Peyer's patch (tissue), 4 donors: ENCODE results near the gene FNBP1L. TPM values are rescaled to one million over a fixed set of nuclear protein-coding genes. Genes with fewer than 3 reads are reported as not detected.

Source experiments
- DNase-seq, 3 donors: peaks; one replicate each; pipeline ENCODE4 v3.0.0-alpha.2; 2017 to 2019
- H3K27ac ChIP-seq, 4 donors: fragments of 200-600 bp; sonication (generic); one replicate each; pipeline ENCODE4 v1.5.1; 2016 to 2019
- H3K27me3 ChIP-seq, 2 donors: fragments of 200-600 bp; sonication (generic); one replicate each; pipeline ENCODE4 v1.5.1; 2019
- H3K36me3 ChIP-seq, 3 donors: fragments of 200-600 bp; sonication (generic); one replicate each; pipeline ENCODE4 v1.5.1; 2016 to 2019
- H3K4me1 ChIP-seq, 4 donors: fragments of 200-600 bp; sonication (generic); one replicate each; pipeline ENCODE4 v1.5.1; 2016 to 2019
- H3K4me3 ChIP-seq, 4 donors: fragments of 200-600 bp; sonication (generic); 1 replicate in 3 of 4; 2 replicates in 1 of 4; pipeline ENCODE4 v1.5.1; 2016 to 2019; ENCODE audit warnings: mild to moderate bottlenecking in 1 of 4
- H3K9me3 ChIP-seq, 4 donors: fragments of 200-600 bp; sonication (generic); one replicate each; pipeline ENCODE4 v1.5.1; 2016 to 2019; ENCODE audit warnings: mild to moderate bottlenecking in 1 of 4
- POLR2A ChIP-seq, 2 donors: fragments of 450-650 bp; IDR thresholded peaks; one replicate each; pipeline ENCODE4 v1.5.1; 2017; ENCODE audit warnings: antibody characterized with exemption in 2 of 2, mild to moderate bottlenecking in 2 of 2, moderate library complexity in 2 of 2
- total RNA-seq, 4 donors: library from RNA; depleted of rRNA; stranded (reverse); fragments of >200 nt; gene quantifications; one replicate each; pipeline ENCODE4 v1.1.0, GENCODE V29; 2016
- TF ChIP-seq, protein P1 (sequence below), 6 experiments: fragments of 450-650 bp in 4 of 6; fragments of 200-600 bp in 2 of 6; sonication (generic) in 1 of 6; IDR thresholded peaks; one replicate each; pipeline ENCODE4 v1.5.1; 2017 to 2019; ENCODE audit warnings: antibody characterized with exemption in 6 of 6, mild to moderate bottlenecking in 3 of 6, moderate library complexity in 1 of 6

FNBP1L gene
- total RNA-seq, 4 donors from 2014 or later: 38.8 to 63.7 (median 55.2) TPM

DNA sequence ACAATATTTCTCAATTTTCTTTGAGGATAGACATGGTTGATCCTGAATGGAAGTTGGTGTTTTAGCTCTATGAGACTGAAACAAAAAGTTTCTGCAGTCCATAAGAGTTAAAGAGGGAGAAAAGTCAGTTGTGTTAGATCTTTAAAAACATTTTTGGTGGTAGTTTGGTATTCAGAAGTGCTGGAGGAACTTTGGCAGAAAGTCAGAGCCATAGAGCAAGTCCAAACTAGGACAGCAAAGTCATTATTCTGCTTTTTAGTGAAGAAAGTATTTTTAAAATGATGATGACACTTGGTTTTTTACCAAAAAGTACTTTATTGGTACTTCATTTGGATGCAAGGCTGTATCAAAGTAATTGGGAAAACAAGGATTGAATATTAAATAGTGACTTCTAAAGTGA is 41.8 kb downstream of the FNBP1L start:
- no peak overlapping the region for H3K27ac ChIP-seq
- H3K27me3 ChIP-seq: no peaks in the 10 kb centered on the region
- DNase-seq: no peak
- H3K4me1 ChIP-seq: peaks cover 0 to 3% (median 0%) of the 10 kb centered on the region in 4 donors
- H3K36me3 ChIP-seq: no peaks in the 10 kb centered on the region
- H3K9me3 ChIP-seq: no peaks in the 10 kb centered on the region
- TF ChIP-seq POLR2A (IDR thresholded peaks at IDR 0.05): no peak
- TF ChIP-seq, protein P1, sequence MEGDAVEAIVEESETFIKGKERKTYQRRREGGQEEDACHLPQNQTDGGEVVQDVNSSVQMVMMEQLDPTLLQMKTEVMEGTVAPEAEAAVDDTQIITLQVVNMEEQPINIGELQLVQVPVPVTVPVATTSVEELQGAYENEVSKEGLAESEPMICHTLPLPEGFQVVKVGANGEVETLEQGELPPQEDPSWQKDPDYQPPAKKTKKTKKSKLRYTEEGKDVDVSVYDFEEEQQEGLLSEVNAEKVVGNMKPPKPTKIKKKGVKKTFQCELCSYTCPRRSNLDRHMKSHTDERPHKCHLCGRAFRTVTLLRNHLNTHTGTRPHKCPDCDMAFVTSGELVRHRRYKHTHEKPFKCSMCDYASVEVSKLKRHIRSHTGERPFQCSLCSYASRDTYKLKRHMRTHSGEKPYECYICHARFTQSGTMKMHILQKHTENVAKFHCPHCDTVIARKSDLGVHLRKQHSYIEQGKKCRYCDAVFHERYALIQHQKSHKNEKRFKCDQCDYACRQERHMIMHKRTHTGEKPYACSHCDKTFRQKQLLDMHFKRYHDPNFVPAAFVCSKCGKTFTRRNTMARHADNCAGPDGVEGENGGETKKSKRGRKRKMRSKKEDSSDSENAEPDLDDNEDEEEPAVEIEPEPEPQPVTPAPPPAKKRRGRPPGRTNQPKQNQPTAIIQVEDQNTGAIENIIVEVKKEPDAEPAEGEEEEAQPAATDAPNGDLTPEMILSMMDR (IDR thresholded peaks at IDR 0.05): no peak
- no peak overlapping the region for H3K4me3 ChIP-seq

DNA sequence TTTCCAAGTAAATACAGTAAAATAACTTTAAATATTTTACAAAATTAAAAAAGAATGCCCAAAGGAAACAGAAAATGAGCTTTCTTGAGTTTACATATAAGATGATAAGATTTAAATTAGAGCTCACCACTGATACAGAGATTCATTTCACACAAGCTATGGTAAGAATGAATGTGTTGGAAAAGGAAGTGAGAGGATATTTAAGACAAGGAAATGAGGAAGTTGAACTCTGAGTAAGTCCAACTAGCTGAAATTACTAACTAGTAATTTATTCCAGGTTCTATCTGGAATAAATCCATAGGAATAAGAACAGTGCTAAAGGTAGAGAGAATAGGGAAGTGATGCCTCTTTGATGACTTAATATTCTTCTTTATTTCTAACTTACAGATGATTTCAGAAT is 42.4 kb downstream of the FNBP1L start:
- DNase-seq: no peak

GRCh38 chr1:93495911-93496310 is 48.0 kb downstream of the FNBP1L start:
- no peak for TF ChIP-seq POLR2A (IDR thresholded peaks at IDR 0.05)
- TF ChIP-seq, protein P1 (IDR thresholded peaks at IDR 0.05): no peak
- no peaks in the 10 kb centered on the region for H3K9me3 ChIP-seq
- H3K4me1 ChIP-seq: no peaks in the 10 kb centered on the region
- no peak overlapping the region for H3K27ac ChIP-seq
- no peak overlapping the region for H3K4me3 ChIP-seq
- H3K36me3 ChIP-seq: no peaks in the 10 kb centered on the region
- H3K27me3 ChIP-seq: no peaks in the 10 kb centered on the region
- DNase-seq: no peak

More for the DNA sequence above, 42.4 kb downstream of the FNBP1L start:
- peaks cover 0 to 3% (median 0%) of the 10 kb centered on the region in 4 donors for H3K4me1 ChIP-seq
- H3K36me3 ChIP-seq: no peaks in the 10 kb centered on the region
- no peaks in the 10 kb centered on the region for H3K9me3 ChIP-seq
- TF ChIP-seq, protein P1 (IDR thresholded peaks at IDR 0.05): no peak
- TF ChIP-seq POLR2A (IDR thresholded peaks at IDR 0.05): no peak
- no peak overlapping the region for H3K27ac ChIP-seq
- H3K4me3 ChIP-seq: no peak overlapping the region
- H3K27me3 ChIP-seq: no peaks in the 10 kb centered on the region

DNA sequence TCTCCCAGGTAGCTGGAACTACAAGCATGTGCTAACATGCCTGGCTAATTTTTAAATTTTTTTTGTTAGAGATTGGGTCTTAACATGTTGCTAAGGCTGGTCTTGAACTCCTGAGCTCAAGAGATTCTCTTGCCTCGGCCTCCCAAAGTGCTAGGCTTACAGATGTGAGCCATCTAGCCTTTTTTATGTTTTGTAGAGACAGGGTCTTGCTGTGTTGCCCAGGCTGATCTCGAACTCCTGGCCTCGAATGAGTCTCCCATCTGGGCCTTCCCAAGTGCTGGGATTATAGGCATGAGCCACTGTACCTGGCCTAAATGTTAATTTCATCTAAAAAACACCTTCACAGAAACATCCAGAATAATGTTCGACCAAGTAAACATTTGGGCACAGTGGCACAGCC is 48.6 kb downstream of the FNBP1L start:
- no peaks in the 10 kb centered on the region for H3K36me3 ChIP-seq
- TF ChIP-seq POLR2A (IDR thresholded peaks at IDR 0.05): no peak
- TF ChIP-seq, protein P1 (IDR thresholded peaks at IDR 0.05): no peak
- no peak overlapping the region for H3K4me3 ChIP-seq
- no peak for DNase-seq
- H3K9me3 ChIP-seq: no peaks in the 10 kb centered on the region
- no peak overlapping the region for H3K27ac ChIP-seq
- no peaks in the 10 kb centered on the region for H3K4me1 ChIP-seq
- H3K27me3 ChIP-seq: no peaks in the 10 kb centered on the region

DNA sequence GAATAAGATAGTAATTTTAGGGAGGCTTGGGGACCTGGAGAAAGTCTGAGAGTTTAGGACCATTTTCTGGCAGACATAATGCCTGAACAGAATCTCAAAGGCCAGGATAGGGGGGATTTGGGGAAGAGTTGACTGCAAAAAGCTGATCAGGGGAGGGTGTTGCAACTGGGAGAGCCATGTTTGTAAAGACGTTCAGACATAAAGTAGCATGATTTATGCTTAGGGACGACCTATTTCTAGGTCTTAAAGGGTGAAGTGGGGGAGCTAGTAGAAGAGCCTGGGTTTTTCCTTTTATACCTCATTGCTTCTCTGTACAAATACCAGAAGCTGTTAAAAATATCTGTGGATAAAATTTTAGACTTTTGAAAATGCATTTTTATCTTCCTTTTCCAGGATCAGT is 51.2 kb downstream of the FNBP1L start:
- TF ChIP-seq, protein P1 (IDR thresholded peaks at IDR 0.05): no peak
- TF ChIP-seq POLR2A (IDR thresholded peaks at IDR 0.05): no peak
- Histone ChIP-seq H3K36me3 (no peaks in the 10 kb centered on the region), H3K4me1 (no peaks in the 10 kb centered on the region)

DNA sequence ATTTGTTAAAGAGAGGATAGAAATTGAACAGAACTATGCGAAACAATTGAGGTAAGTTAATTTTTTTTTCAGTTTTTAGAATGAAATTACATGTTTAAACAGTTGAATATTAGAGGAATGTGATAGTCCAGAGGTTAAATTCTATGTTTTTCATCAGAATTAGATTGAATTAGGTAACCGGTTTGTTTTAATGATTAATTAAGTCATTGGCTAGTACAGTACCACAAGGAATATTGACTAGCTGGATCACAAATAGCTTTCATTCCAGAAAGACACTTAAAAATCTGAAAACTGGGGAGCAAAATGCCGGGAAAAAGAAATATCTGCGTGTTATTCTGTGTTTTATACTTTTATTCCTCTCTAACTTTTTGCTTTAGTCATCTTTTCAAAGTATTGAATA is 51.6 kb downstream of the FNBP1L start:
- DNase-seq: no peak
- TF ChIP-seq, protein P1 (IDR thresholded peaks at IDR 0.05): no peak
- no peak for TF ChIP-seq POLR2A (IDR thresholded peaks at IDR 0.05)
- H3K4me3 ChIP-seq: no peak overlapping the region
- H3K27ac ChIP-seq: no peak overlapping the region
- no peaks in the 10 kb centered on the region for H3K27me3 ChIP-seq
- H3K9me3 ChIP-seq: no peaks in the 10 kb centered on the region
- no peaks in the 10 kb centered on the region for H3K4me1 ChIP-seq
- no peaks in the 10 kb centered on the region for H3K36me3 ChIP-seq

More for the DNA sequence above, 51.2 kb downstream of the FNBP1L start:
- Histone ChIP-seq H3K27me3 (no peaks in the 10 kb centered on the region), H3K4me3 (no peak overlapping the region), H3K27ac (no peak overlapping the region), H3K9me3 (no peaks in the 10 kb centered on the region)
- DNase-seq: no peak
